ENCODE results near the gene APPL2. TPM values are rescaled to one million over a fixed set of nuclear protein-coding genes. Genes with fewer than 3 reads are reported as not detected.

APPL2 gene
- polyA plus RNA-seq, 3 donors, result 75.9 to 101 (median 87.0) TPM

GRCh38 chr12:105170139-105170538 lies 65.8 kb downstream of the APPL2 start:
- DNase-seq (ENCODE audit: extremely low read depth in 1 of 11, low read depth in 9 of 11, low spot score in 4 of 11), result no peak

GRCh38 chr12:105168006-105168405 lies 68.0 kb downstream of the APPL2 start:
- DNase-seq (ENCODE audit: extremely low read depth in 1 of 11, low read depth in 9 of 11, low spot score in 4 of 11), result no peak

GRCh38 chr12:105167346-105167745 lies 68.6 kb downstream of the APPL2 start:
- no peak for DNase-seq (ENCODE audit: extremely low read depth in 1 of 11, low read depth in 9 of 11, low spot score in 4 of 11)

- DNase-seq (ENCODE audit: extremely low read depth in 1 of 11, low read depth in 9 of 11, low spot score in 4 of 11), result no peak
Measured at GRCh38 chr12:105166736-105167135, 69.2 kb downstream of the APPL2 start.

GRCh38 chr12:105164068-105164467 lies 71.9 kb downstream of the APPL2 start:
- peak in 3 of 11 donors; percentile 2 to 4 (median 3) for DNase-seq (ENCODE audit: extremely low read depth in 1 of 11, low read depth in 9 of 11, low spot score in 4 of 11)

- no peak for DNase-seq (ENCODE audit: extremely low read depth in 1 of 11, low read depth in 9 of 11, low spot score in 4 of 11)
Measured at GRCh38 chr12:105162174-105162573, 73.8 kb downstream of the APPL2 start.

- no peak for DNase-seq (ENCODE audit: extremely low read depth in 1 of 11, low read depth in 9 of 11, low spot score in 4 of 11)
Measured at GRCh38 chr12:105158876-105159275, 77.1 kb downstream of the APPL2 start.

GRCh38 chr12:105157606-105158005 lies 78.4 kb downstream of the APPL2 start:
- DNase-seq (ENCODE audit: extremely low read depth in 1 of 11, low read depth in 9 of 11, low spot score in 4 of 11), result no peak

- no peak for DNase-seq (ENCODE audit: extremely low read depth in 1 of 11, low read depth in 9 of 11, low spot score in 4 of 11)
Measured at GRCh38 chr12:105156260-105156659, 79.7 kb downstream of the APPL2 start.

GRCh38 chr12:105142259-105142658 lies 93.7 kb downstream of the APPL2 start:
- no peak for DNase-seq (ENCODE audit: extremely low read depth in 1 of 11, low read depth in 9 of 11, low spot score in 4 of 11)

GRCh38 chr12:105141320-105141922 lies 94.6 kb downstream of the APPL2 start:
- no peak for DNase-seq (ENCODE audit: extremely low read depth in 1 of 11, low read depth in 9 of 11, low spot score in 4 of 11)

- no peak for DNase-seq (ENCODE audit: extremely low read depth in 1 of 11, low read depth in 9 of 11, low spot score in 4 of 11)
Measured at GRCh38 chr12:105138248-105138647, 97.7 kb downstream of the APPL2 start.

Other genes with a start within 250 kb of the APPL2 start
- gene NOPCHAP1, start 249.9 kb downstream of the APPL2 start, polyA plus RNA-seq (ENCODE audit: insufficient read length in 3 of 3), result 10 to 100 TPM; 11.0 to 16.2 (median 12.1) TPM
- 1 to 10 TPM in 1 of 3 donors, under 1 TPM in 2; 0.53 to 1.5 (median 0.78) TPM for gene ALDH1L2, start 151.7 kb downstream of the APPL2 start, polyA plus RNA-seq (ENCODE audit: insufficient read length in 3 of 3)
- gene WASHC4, start 128.4 kb downstream of the APPL2 start, polyA plus RNA-seq (ENCODE audit: insufficient read length in 3 of 3), result 10 to 100 TPM; 46.8 to 71.0 (median 63.0) TPM
- gene C12orf75, start 94.5 kb upstream of the APPL2 start, polyA plus RNA-seq (ENCODE audit: insufficient read length in 3 of 3), result 10 to 100 TPM; 60.8 to 89.2 (median 71.7) TPM